ENCODE measurements around the gene ZBTB44.
"Not testable (repeated sequence)": the region's sequence is repeated elsewhere in the genome, so short reads cannot be mapped to it uniquely, and the experiment has no call there.

The ZBTB44 gene, protein sequence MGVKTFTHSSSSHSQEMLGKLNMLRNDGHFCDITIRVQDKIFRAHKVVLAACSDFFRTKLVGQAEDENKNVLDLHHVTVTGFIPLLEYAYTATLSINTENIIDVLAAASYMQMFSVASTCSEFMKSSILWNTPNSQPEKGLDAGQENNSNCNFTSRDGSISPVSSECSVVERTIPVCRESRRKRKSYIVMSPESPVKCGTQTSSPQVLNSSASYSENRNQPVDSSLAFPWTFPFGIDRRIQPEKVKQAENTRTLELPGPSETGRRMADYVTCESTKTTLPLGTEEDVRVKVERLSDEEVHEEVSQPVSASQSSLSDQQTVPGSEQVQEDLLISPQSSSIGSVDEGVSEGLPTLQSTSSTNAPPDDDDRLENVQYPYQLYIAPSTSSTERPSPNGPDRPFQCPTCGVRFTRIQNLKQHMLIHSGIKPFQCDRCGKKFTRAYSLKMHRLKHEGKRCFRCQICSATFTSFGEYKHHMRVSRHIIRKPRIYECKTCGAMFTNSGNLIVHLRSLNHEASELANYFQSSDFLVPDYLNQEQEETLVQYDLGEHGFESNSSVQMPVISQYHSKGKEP

DNA sequence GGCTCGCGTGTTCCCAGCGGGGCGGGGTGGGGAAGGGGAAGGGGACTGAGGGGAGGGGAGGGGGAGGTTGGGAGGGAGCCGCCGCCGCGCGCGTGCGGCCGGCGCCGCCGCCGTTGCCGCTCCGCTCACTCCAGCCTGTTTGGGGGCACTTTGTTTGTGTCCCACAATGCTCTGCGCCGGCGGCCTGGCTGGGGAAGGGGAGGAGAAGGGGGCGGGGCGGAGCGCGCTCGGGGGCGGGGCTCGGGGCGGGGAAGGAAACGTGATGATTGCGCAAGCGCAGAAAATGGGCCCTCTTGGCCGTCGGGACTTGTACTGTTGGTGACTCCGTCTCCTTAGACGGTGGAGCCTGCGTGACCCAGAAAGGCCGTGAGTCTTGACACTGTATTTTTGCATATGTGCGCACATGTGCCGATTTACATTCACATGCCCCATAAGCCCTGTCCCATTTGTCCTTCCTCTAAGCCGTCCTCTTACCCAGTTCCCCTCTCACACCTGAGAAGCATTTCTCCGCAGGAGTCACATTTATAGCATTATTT is at the start of gene ZBTB44:
Gene ZBTB44, minus strand, starts transcription at position 168 of the 536 bp plus-strand sequence. CDS start 53,044 bp downstream, outside the sequence.
- DNase-seq = peak; percentile 91

- DNase-seq = no peak
Observed at GRCh38 chr11:130359419-130359818, 44.7 kb upstream of the ZBTB44 start.

GRCh38 chr11:130358398-130358797 is 43.7 kb upstream of the ZBTB44 start:
- no peak for DNase-seq

GRCh38 chr11:130347261-130347660 is 32.5 kb upstream of the ZBTB44 start:
- no peak for DNase-seq

DNA sequence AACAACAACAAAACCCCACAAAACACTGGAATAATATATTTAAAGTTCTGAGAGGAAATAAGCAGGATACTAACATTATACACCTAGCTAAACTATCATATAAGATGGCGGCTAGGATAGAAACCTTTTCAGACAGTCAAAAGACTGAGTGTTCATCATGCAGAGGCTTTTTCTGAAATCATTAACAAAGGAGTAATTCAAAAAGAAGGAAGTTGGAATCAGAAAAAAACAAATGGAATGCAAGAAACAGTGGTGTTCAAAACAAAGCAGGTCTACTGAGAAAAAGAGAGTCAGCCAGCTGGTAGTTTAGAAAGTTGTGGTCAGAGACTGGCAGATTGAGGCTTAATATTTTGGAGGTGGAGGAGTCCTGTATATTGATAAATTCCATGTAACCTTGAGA is 30.1 kb upstream of the ZBTB44 start:
- no peak for DNase-seq

GRCh38 chr11:130340671-130341319 is 26.1 kb upstream of the ZBTB44 start:
- no peak for DNase-seq

DNA sequence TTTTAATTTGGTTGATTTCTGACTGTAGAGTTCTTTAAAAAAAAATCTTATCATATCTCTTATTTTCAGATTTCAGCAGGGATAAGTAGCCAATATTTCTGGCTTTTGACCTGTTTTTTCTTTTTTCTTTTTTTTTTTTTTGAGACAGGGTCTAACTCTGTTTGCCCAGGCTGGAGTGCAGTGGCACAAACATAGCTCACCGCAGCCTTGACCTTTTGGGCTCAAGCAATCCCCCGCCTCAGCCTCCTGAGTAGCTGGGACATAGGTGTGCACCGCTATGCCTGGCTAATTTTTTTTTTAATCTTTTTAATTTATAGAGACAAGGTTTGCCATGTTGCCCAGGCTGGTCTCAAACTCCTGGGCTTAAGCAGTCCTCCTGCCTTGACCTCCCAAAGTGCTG is 23.9 kb upstream of the ZBTB44 start:
- no peak for DNase-seq

GRCh38 chr11:130337281-130338089 is 22.8 kb upstream of the ZBTB44 start:
- DNase-seq = no peak

DNA sequence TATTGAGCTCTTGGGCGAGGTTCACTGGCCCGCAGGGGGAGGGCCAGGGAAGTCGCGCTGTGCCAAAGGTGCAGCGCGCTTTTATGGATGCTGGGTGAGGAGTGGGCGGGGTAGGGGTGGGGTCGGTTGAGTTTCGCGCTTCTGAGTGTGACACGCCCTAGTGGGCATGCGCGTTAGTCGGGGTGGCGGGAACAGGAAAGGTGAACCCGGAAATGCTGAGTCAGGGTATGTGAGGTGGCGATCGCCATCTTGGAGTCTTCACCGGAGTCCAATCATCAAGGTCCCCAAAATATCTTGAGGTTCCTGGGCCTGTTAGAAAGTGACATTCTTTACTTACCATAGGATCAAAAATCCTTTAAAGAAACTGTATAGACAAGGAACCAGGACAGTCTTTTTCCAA is 16.7 kb upstream of the ZBTB44 start:
- DNase-seq = not testable (repeated sequence)

- peak; percentile 61 for DNase-seq
Observed at GRCh38 chr11:130330101-130330684, 15.5 kb upstream of the ZBTB44 start.

GRCh38 chr11:130328420-130328819 is 13.7 kb upstream of the ZBTB44 start:
- no peak for DNase-seq

- no peak for DNase-seq
Observed at GRCh38 chr11:130327716-130328115, 13.0 kb upstream of the ZBTB44 start.

GRCh38 chr11:130325691-130326090 is 11.0 kb upstream of the ZBTB44 start:
- DNase-seq = no peak

GRCh38 chr11:130323452-130324450 is 9.0 kb upstream of the ZBTB44 start:
- no peak for DNase-seq

- DNase-seq = no peak
Observed at GRCh38 chr11:130322126-130322525, 7.4 kb upstream of the ZBTB44 start.

- DNase-seq = no peak
Observed at GRCh38 chr11:130318031-130318673, 3.4 kb upstream of the ZBTB44 start.

- DNase-seq = peak; percentile 23
Observed at GRCh38 chr11:130315354-130315970, 745 bp upstream of the ZBTB44 start.

- no peak for DNase-seq
Observed at GRCh38 chr11:130314184-130314749, 450 bp downstream of the ZBTB44 start.

DNA sequence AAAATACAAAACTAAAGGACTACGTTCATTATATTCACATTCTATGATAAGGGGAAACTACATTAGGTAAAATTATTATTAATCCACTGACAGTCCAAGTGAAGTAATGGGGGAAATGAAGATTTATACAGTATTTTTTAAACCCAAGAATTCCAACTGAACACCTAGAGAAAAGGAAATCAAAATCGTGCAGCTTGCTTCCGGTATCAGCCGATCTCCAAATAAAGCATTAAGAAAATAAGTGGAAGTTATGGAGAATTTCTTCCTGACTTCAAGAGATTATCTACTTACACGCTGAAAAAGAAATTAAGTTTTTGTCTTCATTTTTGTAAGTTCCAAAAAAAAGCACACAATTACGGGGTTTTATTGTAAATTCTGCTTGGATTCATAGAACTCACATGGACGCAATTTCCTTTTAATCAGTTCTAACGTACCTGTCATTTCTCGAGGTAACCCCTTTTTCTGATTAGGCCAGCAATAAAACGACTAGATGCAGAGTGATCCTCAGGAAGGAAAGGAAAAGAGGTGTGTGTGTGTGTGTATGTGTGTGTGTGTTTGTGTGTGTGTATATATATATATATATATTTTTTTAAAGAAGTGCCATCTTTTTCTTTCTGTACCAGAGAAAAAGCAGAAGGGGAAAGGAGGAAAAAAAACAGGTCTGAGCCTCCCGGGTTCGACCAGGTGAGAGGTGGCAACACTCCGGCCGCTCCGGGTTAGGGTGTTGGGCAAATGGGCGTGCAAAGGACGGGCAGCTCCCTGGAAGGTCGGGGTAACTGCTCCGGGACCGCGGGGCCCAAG is 1.1 kb downstream of the ZBTB44 start:
- DNase-seq = no peak
